Adrenal gland (tissue), 5 donors: ENCODE results near the gene HOXA13.

Experiments used
- POLR2A ChIP-seq, 2 donors: fragments of 450-650 bp; IDR thresholded peaks; one replicate each; pipeline ENCODE4 v1.6.1; 2017; ENCODE audit warnings: antibody characterized with exemption in 2 of 2, mild to moderate bottlenecking in 2 of 2, moderate library complexity in 1 of 2
- TF ChIP-seq, protein P1 (sequence below), 6 experiments: fragments of 450-650 bp in 4 of 6; fragments of 200-600 bp in 2 of 6; sonication (generic) in 1 of 6; IDR thresholded peaks; 1 replicate in 5 of 6; 2 replicates in 1 of 6; pipeline versions ENCODE4 v1.5.1 to v1.8.0; 2016 to 2021; ENCODE audit warnings: antibody characterized with exemption in 6 of 6, mild to moderate bottlenecking in 2 of 6, moderate library complexity in 1 of 6
- donor health status: DM: no; HTN: no; CAD: no.

DNA sequence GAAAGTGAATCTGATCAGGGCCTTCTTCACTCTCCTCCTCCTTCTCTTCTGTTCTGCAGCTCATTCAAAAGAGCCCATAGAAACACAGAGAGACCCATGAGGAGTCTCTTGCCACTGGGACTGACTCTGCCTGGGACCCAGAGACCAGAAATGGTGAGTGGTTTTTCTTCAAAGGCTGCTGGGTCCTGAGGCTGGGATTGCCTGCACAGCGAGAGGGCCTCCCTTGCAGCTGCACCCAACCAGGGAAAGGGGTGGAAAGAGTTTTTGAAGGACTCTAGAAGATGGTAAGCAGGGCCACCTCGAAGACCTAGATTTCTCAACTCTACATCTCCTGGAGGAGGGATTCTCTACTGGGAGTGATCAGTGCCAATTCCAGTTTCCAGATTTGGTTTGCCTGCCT is 15.5 kb upstream of the HOXA13 start:
- TF ChIP-seq POLR2A (IDR thresholded peaks at IDR 0.05): no peak
- TF ChIP-seq, protein P1, sequence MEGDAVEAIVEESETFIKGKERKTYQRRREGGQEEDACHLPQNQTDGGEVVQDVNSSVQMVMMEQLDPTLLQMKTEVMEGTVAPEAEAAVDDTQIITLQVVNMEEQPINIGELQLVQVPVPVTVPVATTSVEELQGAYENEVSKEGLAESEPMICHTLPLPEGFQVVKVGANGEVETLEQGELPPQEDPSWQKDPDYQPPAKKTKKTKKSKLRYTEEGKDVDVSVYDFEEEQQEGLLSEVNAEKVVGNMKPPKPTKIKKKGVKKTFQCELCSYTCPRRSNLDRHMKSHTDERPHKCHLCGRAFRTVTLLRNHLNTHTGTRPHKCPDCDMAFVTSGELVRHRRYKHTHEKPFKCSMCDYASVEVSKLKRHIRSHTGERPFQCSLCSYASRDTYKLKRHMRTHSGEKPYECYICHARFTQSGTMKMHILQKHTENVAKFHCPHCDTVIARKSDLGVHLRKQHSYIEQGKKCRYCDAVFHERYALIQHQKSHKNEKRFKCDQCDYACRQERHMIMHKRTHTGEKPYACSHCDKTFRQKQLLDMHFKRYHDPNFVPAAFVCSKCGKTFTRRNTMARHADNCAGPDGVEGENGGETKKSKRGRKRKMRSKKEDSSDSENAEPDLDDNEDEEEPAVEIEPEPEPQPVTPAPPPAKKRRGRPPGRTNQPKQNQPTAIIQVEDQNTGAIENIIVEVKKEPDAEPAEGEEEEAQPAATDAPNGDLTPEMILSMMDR (IDR thresholded peaks at IDR 0.05): no peak
